ENCODE measurements around the gene NUP43.

DNA sequence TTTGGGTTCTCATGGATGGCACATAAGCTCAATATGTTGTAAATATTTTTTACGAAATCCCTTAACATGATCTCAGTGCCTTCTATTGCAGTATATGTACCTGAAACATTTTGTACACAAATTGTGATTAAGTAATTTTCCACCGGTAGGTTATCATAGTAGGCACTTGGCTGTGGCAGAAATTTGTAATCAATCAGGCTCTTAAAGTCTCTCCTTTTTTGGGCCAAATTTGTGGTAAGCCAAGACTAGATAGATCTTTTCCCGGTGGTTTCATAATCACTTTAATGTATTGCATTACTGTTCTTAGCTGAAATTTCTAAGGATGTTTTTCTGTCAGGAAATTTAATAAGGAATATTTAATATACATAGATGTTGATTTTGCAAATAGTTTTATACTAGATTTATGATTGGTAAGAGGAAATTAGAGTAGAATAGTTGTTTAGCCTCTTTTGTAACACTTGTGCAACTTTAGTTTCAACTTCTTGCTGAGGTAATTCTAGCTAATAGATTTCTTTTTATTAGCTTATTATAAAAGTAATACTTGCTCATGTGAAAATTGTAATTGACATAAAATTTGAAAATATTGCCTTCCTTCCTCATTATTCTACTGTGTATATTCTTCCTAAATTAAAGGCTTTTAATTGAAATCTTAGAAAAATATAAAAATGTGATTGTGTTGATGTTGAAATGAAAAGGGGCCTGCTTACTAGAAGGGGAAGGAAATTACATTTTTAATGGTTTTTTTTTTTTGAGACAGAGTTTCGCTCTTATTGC is 6.5 kb upstream of the NUP43 start:
- TF ChIP-seq EZH2 (IDR thresholded peaks at IDR 0.05; ENCODE audit: borderline replicate concordance, low read depth, low read length, severe bottlenecking) = no peak
- TF ChIP-seq, protein P1, sequence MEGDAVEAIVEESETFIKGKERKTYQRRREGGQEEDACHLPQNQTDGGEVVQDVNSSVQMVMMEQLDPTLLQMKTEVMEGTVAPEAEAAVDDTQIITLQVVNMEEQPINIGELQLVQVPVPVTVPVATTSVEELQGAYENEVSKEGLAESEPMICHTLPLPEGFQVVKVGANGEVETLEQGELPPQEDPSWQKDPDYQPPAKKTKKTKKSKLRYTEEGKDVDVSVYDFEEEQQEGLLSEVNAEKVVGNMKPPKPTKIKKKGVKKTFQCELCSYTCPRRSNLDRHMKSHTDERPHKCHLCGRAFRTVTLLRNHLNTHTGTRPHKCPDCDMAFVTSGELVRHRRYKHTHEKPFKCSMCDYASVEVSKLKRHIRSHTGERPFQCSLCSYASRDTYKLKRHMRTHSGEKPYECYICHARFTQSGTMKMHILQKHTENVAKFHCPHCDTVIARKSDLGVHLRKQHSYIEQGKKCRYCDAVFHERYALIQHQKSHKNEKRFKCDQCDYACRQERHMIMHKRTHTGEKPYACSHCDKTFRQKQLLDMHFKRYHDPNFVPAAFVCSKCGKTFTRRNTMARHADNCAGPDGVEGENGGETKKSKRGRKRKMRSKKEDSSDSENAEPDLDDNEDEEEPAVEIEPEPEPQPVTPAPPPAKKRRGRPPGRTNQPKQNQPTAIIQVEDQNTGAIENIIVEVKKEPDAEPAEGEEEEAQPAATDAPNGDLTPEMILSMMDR (IDR thresholded peaks at IDR 0.05; ENCODE audit: borderline replicate concordance, extremely low read depth, low read length, poor library complexity, severe bottlenecking) = no peak

Data from DND-41 (cell line).